Small intestine (tissue), 7 donors: ENCODE data around the gene CAMKK2. TPM values are rescaled to one million over a fixed set of nuclear protein-coding genes. Genes with fewer than 3 reads are reported as not detected.
"Not testable (repeated sequence)": the region's sequence is repeated elsewhere in the genome, so short reads cannot be mapped to it uniquely, and the experiment has no call there.

ENCODE experiments used
- DNase-seq, 2 donors: peaks; one replicate each; pipeline versions ENCODE4 v3.0.0 to v3.0.0-alpha.2; 2013
- FAIRE-seq: peaks from 2 replicates; lab custom pipeline; 2012; peaks lifted over from hg19 to GRCh38; lab: Jason Lieb, UNC
- H3K27ac ChIP-seq, 3 donors: one replicate each; pipeline ENCODE4 v1.5.1; 2013; ENCODE audit warnings: low read length in 2 of 3, mild to moderate bottlenecking in 2 of 3, control low read depth in 1 of 3, inconsistent platforms in 1 of 3, low read depth in 1 of 3, moderate library complexity in 1 of 3
- H3K27me3 ChIP-seq, 3 donors: one replicate each; pipeline ENCODE4 v1.6.1; 2013; ENCODE audit warnings: low read length in 3 of 3, inconsistent platforms in 1 of 3; ENCODE audit not compliant: control insufficient read depth in 3 of 3, insufficient read depth in 3 of 3
- H3K36me3 ChIP-seq, 3 donors: one replicate each; pipeline ENCODE4 v1.6.1; 2013; ENCODE audit warnings: low read length in 3 of 3, inconsistent platforms in 1 of 3, low read depth in 1 of 3, mild to moderate bottlenecking in 1 of 3, moderate library complexity in 1 of 3; ENCODE audit not compliant: control insufficient read depth in 3 of 3, insufficient read depth in 2 of 3
- H3K4me1 ChIP-seq, 3 donors: one replicate each; pipeline ENCODE4 v1.6.1; 2013; ENCODE audit warnings: low read length in 2 of 3, inconsistent platforms in 1 of 3, low read depth in 1 of 3, mild to moderate bottlenecking in 1 of 3, moderate library complexity in 1 of 3; ENCODE audit not compliant: control insufficient read depth in 3 of 3, insufficient read depth in 2 of 3
- H3K4me3 ChIP-seq, 3 donors: one replicate each; pipeline ENCODE4 v1.5.1; 2013; ENCODE audit warnings: low read length in 3 of 3, control low read depth in 1 of 3, inconsistent platforms in 1 of 3, low read depth in 1 of 3, mild to moderate bottlenecking in 1 of 3, moderate library complexity in 1 of 3
- H3K9me3 ChIP-seq, 2 donors: one replicate each; pipeline ENCODE4 v1.6.1; 2013; ENCODE audit warnings: low read depth in 1 of 2, low read length in 1 of 2; ENCODE audit not compliant: control insufficient read depth in 2 of 2, insufficient read depth in 1 of 2
- WGBS, 3 donors: extraction: QIAGEN DNeasy Blood & Tissue Kit; methylation state at CpG; one replicate each; pipeline ENCODE4 v1.1.7; 2013; 5-methylcytosine and 5-hydroxymethylcytosine counted together
- polyA plus RNA-seq, 4 donors: library from polyadenylated mRNA; stranded (reverse) in 3 of 4; unstranded in 1 of 4; fragments of 200-250 nt in 3 of 4; fragments of 120-200 nt in 1 of 4; gene quantifications; one replicate each; pipeline versions ENCODE4 v1.2.1 to v1.2.3, GENCODE V29; 2013
- donor health status: healthy with polysubstance abuse.
- donor health status: control.
- donor health status: control.
- donor health status: Bipolar disorder and iron deficiency.
- donor health status: healthy.

The CAMKK2 gene
- polyA plus RNA-seq, 4 donors: 25.4 to 46.5 (median 39.5) TPM

DNA sequence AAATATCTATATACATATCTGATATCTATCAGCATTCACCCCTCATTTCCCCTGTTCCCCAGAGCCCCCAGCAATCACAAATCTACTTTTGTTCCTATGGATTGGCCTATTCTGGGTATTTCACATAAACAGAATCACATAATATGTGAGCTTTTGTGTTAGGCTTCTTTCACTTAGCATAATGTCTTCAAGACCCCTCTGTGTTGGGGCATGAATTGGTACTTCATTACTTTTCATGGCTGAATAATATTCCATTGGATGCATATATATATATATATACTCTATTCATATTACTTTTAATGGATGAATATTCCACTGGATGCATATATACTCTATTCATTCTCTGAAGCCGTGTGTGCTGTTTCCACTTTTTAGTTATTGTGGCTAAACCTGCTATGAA lies 28.7 kb downstream of the CAMKK2 start:
- Histone ChIP-seq H3K27me3 (no peaks in the 10 kb centered on the region), H3K4me3 (no peak overlapping the region), H3K27ac (no peak overlapping the region), H3K9me3 (no peaks in the 10 kb centered on the region), H3K4me1 (no peaks in the 10 kb centered on the region), H3K36me3 (peaks cover 11 to 81% (median 16%) of the 10 kb centered on the region in 3 donors)
- 95 to 100% (median 97%) methylated on average over 1 of the region's 1 CpG for WGBS, 3 donors
- FAIRE-seq (no peak), DNase-seq (no peak)

DNA sequence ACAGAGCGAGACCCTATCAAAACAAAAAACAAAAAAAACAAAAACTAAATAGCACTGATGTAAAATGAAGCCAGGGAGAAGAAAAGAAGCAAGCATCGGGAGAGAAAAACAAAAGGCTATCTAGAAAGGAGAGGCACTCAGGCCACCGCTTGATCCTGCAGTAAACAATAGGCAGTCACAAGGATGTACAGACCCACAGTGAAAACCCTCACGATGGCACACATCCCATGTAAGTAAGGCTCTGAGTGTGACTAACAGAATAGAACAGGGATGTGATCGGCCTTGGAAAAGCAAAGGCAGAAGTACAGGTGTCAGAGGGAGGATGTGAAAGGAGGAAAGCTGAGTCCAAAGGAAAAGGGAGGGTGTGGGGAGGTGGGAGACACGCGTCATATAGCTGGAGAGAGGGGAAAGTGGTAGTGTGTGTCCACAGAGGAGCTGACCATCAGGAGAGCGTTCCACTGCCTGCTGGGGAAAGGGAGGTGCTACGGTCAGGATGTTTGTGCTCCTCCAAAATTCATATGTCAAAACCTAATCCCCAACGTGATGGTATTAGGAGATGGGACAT lies 31.5 kb downstream of the CAMKK2 start:
- 92 to 94% (median 92%) methylated on average over 10 of the region's 10 CpGs for WGBS, 3 donors
- H3K27ac ChIP-seq: no peak overlapping the region
- H3K9me3 ChIP-seq: no peaks in the 10 kb centered on the region
- FAIRE-seq: no peak
- H3K27me3 ChIP-seq: no peaks in the 10 kb centered on the region
- H3K4me1 ChIP-seq: no peaks in the 10 kb centered on the region
- no peak overlapping the region for H3K4me3 ChIP-seq
- DNase-seq: no peak
- H3K36me3 ChIP-seq: peaks cover 14 to 89% (median 22%) of the 10 kb centered on the region in 3 donors

DNA sequence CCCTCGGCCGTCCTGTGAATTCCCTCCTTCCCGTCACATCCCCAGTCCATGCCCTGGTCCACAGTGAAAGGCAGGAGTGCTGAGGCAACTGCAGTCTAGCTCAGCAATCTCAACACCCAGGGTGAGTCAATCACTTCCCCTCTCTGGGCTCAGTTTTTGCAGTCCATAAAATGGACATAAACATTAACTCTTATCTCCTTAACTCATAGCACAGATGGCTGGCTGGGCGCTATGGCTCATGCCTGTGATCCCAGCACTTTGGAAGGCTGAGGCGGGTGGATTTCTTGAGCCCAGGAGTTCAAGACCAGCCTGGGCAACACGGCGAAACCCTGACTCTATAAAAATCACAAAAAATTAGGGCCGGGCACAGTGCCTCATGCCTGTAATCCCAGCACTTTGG lies 32.4 kb downstream of the CAMKK2 start:
- WGBS, 3 donors: 92 to 93% (median 92%) methylated on average over 8 of the region's 8 CpGs
- Histone ChIP-seq H3K4me1 (no peaks in the 10 kb centered on the region), H3K9me3 (no peaks in the 10 kb centered on the region), H3K27me3 (no peaks in the 10 kb centered on the region), H3K4me3 (no peak overlapping the region), H3K27ac (no peak overlapping the region), H3K36me3 (peaks cover 15 to 87% (median 20%) of the 10 kb centered on the region in 3 donors)
- FAIRE-seq (no peak), DNase-seq (no peak)

DNA sequence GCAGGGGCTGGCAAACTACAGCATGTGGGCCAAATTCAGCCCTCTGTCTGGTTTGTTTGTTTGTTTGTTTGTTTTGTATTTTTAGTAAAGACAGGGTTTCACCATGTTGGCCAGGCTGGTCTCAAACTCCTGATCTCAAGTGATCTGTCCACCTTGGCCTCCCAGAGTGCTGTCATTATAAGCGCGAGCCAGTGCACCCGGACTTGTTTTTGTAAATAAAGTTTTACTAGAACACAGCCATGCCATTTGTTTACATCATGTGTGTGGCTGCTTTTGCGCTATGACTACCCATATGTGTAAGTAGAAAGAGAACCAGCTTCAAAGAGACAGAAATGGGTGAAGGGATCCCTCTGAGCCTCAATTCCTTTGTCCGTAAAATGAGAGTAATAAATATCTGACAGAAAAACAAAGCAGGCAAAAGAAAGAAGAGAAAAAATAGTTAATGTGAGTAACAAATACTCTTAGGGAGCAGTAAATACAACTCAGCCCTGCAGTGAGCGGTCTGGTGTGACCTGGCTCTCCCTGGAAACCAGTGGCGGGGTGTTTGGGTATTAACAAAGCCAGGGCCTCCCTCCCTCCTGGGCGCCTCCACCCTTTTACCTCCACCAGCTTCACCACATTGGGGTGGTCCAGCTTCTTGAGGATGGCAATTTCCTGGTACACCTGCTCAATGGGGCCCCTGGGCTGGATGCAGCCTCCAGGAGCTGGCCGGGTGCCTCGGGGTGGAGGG lies 33.1 kb downstream of the CAMKK2 start:
- FAIRE-seq (no peak), DNase-seq (no peak)
- WGBS, 3 donors: 94 to 97% (median 95%) methylated on average over 10 of the region's 10 CpGs
- H3K27me3 ChIP-seq: no peaks in the 10 kb centered on the region
- H3K9me3 ChIP-seq: no peaks in the 10 kb centered on the region
- H3K36me3 ChIP-seq: peaks cover 12 to 87% (median 16%) of the 10 kb centered on the region in 3 donors
- no peaks in the 10 kb centered on the region for H3K4me1 ChIP-seq
- no peak overlapping the region for H3K27ac ChIP-seq
- H3K4me3 ChIP-seq: no peak overlapping the region

DNA sequence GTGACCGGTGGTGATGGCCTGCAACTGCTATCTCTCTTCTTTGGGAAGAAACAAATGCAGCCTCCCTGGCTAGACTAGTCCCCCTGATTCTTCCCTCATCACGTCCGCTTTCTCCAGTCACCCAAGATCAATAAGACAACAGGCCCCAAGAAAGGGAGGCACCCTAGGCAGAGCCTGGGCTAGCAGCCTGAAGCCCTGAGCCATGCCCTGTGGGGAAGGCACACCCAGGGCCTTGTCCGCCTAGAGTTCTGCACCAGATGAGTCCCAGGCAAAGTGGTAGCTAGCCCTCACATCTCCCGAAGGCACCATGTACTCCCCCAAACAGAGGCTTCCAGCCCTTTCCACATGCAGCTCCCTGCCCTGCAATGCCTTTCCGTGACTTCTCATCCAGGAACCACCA lies 35.1 kb downstream of the CAMKK2 start:
- no peaks in the 10 kb centered on the region for H3K27me3 ChIP-seq
- 95 to 96% (median 95%) methylated on average over 6 of the region's 6 CpGs for WGBS, 3 donors

DNA sequence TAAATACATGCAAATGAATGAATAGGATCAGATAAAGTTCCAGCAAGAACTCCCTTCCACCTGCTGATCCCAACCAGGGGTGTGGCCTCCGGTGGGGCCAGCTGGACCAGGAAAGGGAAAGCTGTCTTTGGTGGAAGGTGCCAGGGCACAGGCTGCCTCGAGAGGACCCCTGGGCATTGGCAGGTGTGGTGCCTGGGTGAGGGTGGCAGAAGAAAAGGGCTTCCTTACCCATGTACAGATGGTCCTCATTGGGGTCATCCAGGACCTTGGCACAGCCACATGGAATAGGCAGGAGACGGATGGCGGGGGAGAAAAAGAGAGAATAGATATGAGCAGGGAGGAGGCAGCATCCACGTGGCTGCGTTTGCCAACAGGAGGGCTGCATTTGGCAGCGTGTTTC lies 36.4 kb downstream of the CAMKK2 start:
- Histone ChIP-seq H3K36me3 (peaks cover 13 to 75% (median 15%) of the 10 kb centered on the region in 3 donors), H3K9me3 (no peaks in the 10 kb centered on the region), H3K4me1 (no peaks in the 10 kb centered on the region), H3K4me3 (no peak overlapping the region), H3K27ac (no peak overlapping the region), H3K27me3 (no peaks in the 10 kb centered on the region)
- WGBS, 3 donors: 84 to 90% (median 86%) methylated on average over 7 of the region's 7 CpGs
- FAIRE-seq: no peak
- no peak for DNase-seq

More for the DNA sequence above, 35.1 kb downstream of the CAMKK2 start:
- FAIRE-seq: no peak
- H3K27ac ChIP-seq: no peak overlapping the region
- no peak overlapping the region for H3K4me3 ChIP-seq
- no peak for DNase-seq
- no peaks in the 10 kb centered on the region for H3K4me1 ChIP-seq
- no peaks in the 10 kb centered on the region for H3K9me3 ChIP-seq
- peaks cover 15 to 78% (median 16%) of the 10 kb centered on the region in 3 donors for H3K36me3 ChIP-seq

DNA sequence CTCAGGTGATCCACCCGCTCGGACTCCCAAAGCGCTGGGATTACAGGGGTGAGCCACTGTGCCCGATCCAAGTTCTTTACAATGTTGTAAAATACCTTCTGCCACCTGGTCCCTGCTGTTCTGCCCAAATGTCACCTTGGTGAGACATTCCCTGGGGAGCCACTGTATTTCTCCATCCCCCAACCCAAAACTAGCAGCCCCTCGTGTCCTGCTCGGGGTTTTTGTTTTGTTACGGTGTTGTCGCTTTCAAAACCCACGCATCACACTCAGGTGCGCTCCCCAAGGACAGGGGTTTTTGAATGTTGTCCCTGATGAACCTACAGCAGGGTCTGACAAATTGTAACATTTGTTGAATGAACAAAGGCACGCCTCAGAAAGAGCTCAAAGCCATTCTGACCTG lies 37.4 kb downstream of the CAMKK2 start:
- H3K36me3 ChIP-seq: peaks cover 15 to 75% (median 16%) of the 10 kb centered on the region in 3 donors
- no peaks in the 10 kb centered on the region for H3K27me3 ChIP-seq
- DNase-seq: no peak

DNA sequence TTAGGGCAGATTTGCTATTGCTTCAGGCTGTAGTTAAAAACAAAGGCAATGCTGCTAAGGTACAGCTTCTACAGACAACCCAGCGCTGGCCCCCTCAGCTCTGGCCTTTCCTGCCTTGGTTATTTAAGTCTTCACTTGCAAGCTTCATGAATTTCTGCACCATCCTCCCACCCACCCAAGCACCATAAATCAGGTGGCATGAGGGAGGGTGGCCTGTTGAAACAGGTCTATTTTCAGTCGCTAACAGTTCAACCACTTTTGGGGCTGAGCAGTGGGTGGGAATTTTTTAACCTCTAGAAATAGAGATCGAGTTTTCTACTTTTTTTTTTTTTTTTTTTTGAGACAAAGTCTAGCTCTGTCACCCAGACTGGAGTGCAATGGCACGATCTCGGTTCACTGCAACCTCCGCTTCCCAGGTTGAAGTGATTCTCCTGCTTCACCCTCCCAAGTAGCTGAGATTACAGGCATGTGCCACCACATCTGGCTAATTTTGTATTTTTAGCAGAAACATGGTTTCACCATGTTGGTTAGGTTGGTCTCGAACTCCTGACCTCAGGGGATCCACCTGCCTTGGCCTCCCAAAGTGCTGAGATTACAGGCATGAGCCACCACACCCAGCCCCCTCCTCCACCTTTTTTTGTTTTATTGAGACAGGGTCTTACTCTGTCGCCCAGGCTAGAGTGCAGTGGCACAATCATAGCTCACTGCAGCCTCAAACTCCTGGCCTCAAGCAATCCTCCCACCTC lies 38.6 kb downstream of the CAMKK2 start:
- DNase-seq, H3K4me3 ChIP-seq, H3K27ac ChIP-seq, H3K9me3 ChIP-seq, FAIRE-seq, H3K4me1 ChIP-seq, H3K27me3 ChIP-seq: not testable (repeated sequence)
- H3K36me3 ChIP-seq: peaks cover 16 to 75% (median 23%) of the 10 kb centered on the region in 3 donors
- WGBS, 3 donors: 92 to 95% (median 93%) methylated on average over 8 of the region's 8 CpGs

More for the DNA sequence above, 37.4 kb downstream of the CAMKK2 start:
- 95 to 97% (median 97%) methylated on average over 11 of the region's 11 CpGs for WGBS, 3 donors
- Histone ChIP-seq H3K27ac (no peak overlapping the region), H3K4me3 (no peak overlapping the region), H3K9me3 (no peaks in the 10 kb centered on the region), H3K4me1 (no peaks in the 10 kb centered on the region)
- FAIRE-seq: no peak
